ENCODE measurements around the gene EIF4G1.
"Not testable (repeated sequence)": the region's sequence is repeated elsewhere in the genome, so short reads cannot be mapped to it uniquely, and the experiment has no call there.

EIF4G1 gene

GRCh38 chr3:184314363-184314699, at the start of gene EIF4G1:
TSS of gene EIF4G1 (plus strand) at chr3:184314606. CDS start at chr3:184315797, 1,191 bp downstream.
- peak; percentile 80 for DNase-seq (ENCODE audit: low read depth)
- peak within 1 kb of the TSS; percentile 90 for H3K4me3 ChIP-seq (ENCODE audit: low read depth, low read length)
- no peak for TF ChIP-seq CTCF (IDR thresholded peaks at IDR 0.05; ENCODE audit: low read depth, low read length, missing control alignments)

- not testable (repeated sequence) for H3K4me3 ChIP-seq (ENCODE audit: low read depth, low read length); DNase-seq (ENCODE audit: low read depth)
Observed at GRCh38 chr3:184267249-184267648, 47.2 kb upstream of the EIF4G1 start.

GRCh38 chr3:184272269-184272668, 42.1 kb upstream of the EIF4G1 start:
- DNase-seq (ENCODE audit: low read depth) = no peak
- TF ChIP-seq CTCF (IDR thresholded peaks at IDR 0.05; ENCODE audit: low read depth, low read length, missing control alignments) = no peak

GRCh38 chr3:184275381-184275701, 39.1 kb upstream of the EIF4G1 start:
- no peak for TF ChIP-seq CTCF (IDR thresholded peaks at IDR 0.05; ENCODE audit: low read depth, low read length, missing control alignments)
- no peak overlapping the region for H3K4me3 ChIP-seq (ENCODE audit: low read depth, low read length)

More at GRCh38 chr3:184272269-184272668, 42.1 kb upstream of the EIF4G1 start:
- H3K4me3 ChIP-seq (ENCODE audit: low read depth, low read length) = no peak overlapping the region

GRCh38 chr3:184275961-184276910, 38.2 kb upstream of the EIF4G1 start, which contains the start of gene ECE2:
TSS of gene ECE2 (plus strand) at chr3:184276022. CDS start at chr3:184276154, 132 bp downstream.
- TF ChIP-seq CTCF (IDR thresholded peaks at IDR 0.05; ENCODE audit: low read depth, low read length, missing control alignments) = no peak
- H3K4me3 ChIP-seq (ENCODE audit: low read depth, low read length) = no peak within 1 kb of the TSS
- DNase-seq (ENCODE audit: low read depth) = no peak

More at GRCh38 chr3:184275381-184275701, 39.1 kb upstream of the EIF4G1 start:
- DNase-seq (ENCODE audit: low read depth) = no peak

- TF ChIP-seq CTCF (IDR thresholded peaks at IDR 0.05; ENCODE audit: low read depth, low read length, missing control alignments) = no peak
- no peak for DNase-seq (ENCODE audit: low read depth)
- no peak overlapping the region for H3K4me3 ChIP-seq (ENCODE audit: low read depth, low read length)
Observed at GRCh38 chr3:184277366-184277765, 37.0 kb upstream of the EIF4G1 start.

GRCh38 chr3:184282941-184283340, 31.5 kb upstream of the EIF4G1 start:
- no peak for DNase-seq (ENCODE audit: low read depth)
- no peak for TF ChIP-seq CTCF (IDR thresholded peaks at IDR 0.05; ENCODE audit: low read depth, low read length, missing control alignments)
- no peak overlapping the region for H3K4me3 ChIP-seq (ENCODE audit: low read depth, low read length)
